ENCODE data around the gene TLCD2.

DNA sequence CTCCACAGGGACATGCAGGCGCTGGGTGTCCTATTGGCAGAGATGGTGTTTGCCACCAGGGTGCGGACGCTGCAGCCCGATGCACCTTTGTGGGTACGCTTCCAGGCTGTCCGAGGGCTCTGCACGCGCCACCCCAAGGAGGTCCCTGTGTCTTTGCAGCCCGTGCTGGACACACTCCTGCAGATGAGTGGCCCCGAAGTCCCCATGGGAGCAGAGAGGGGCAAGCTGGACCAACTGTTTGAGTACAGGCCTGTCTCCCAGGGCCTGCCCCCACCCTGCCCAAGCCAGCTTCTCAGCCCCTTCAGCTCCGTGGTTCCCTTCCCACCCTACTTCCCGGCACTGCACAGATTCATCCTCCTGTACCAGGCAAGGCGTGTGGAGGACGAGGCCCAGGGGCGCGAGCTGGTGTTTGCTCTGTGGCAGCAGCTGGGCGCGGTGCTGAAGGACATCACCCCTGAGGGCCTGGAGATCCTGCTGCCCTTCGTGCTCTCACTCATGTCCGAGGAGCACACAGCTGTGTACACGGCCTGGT, 17.1 kb upstream of the TLCD2 start:
- TF ChIP-seq CTCF (IDR thresholded peaks at IDR 0.05; ENCODE audit: low read depth, low read length) (no peak), EZH2phosphoT487 (IDR thresholded peaks at IDR 0.05; ENCODE audit: low read depth) (no peak)
